ENCODE results near the gene RNF112.
"Not testable (repeated sequence)": the region's sequence is repeated elsewhere in the genome, so short reads cannot be mapped to it uniquely, and the experiment has no call there.

The RNF112 gene

GRCh38 chr17:19461116-19461515, 50.1 kb downstream of the RNF112 start:
- H3K79me1 ChIP-seq (ENCODE audit: low read length) = no peaks in the 10 kb centered on the region
- no peak overlapping the region for H2BK12ac ChIP-seq (ENCODE audit: low read length)
- no peak overlapping the region for H4K91ac ChIP-seq (ENCODE audit: low read depth, low read length)
- H3K79me2 ChIP-seq (ENCODE audit: control insufficient read depth, insufficient read depth, low read length, poor library complexity) = no peaks in the 10 kb centered on the region
- H3K4ac ChIP-seq (ENCODE audit: low read depth, low read length) = no peak overlapping the region
- no peak overlapping the region for H2AFZ ChIP-seq (ENCODE audit: insufficient read depth, low read length, poor library complexity)
- H4K8ac ChIP-seq (ENCODE audit: low read depth, low read length) = no peak overlapping the region
- no peak overlapping the region for H2BK5ac ChIP-seq (ENCODE audit: low read depth, low read length, poor library complexity)
- no peak overlapping the region for H3K4me2 ChIP-seq (ENCODE audit: low read length)
- H3K9ac ChIP-seq (ENCODE audit: low read length) = no peak overlapping the region
- no peak overlapping the region for H3K4me3 ChIP-seq (ENCODE audit: low read depth, low read length)
- peaks cover 2% of the 10 kb centered on the region for H3K9me3 ChIP-seq (ENCODE audit: insufficient read depth, low read depth, low read length)
- no peak overlapping the region for H3K18ac ChIP-seq (ENCODE audit: low read length)
- H3K14ac ChIP-seq (ENCODE audit: low read length) = no peak overlapping the region
- no peaks in the 10 kb centered on the region for H3K27me3 ChIP-seq (ENCODE audit: insufficient read depth, low read length)
- H4K12ac ChIP-seq (ENCODE audit: low read depth, low read length) = no peak overlapping the region
- no peak overlapping the region for H2BK120ac ChIP-seq (ENCODE audit: insufficient read depth, low read length, poor library complexity)
- no peak for DNase-seq
- H2AK5ac ChIP-seq (ENCODE audit: low read length) = no peak overlapping the region
- H3K36me3 ChIP-seq (ENCODE audit: control insufficient read depth in 1 of 2, insufficient read depth in 2 of 2, low read length in 2 of 2) = no peaks in the 10 kb centered on the region
- peaks cover 6 to 13% of the 10 kb centered on the region in 2 experiments for H3K4me1 ChIP-seq (ENCODE audit: control insufficient read depth in 1 of 2, insufficient read depth in 2 of 2, low read length in 2 of 2)
- H3K23ac ChIP-seq (ENCODE audit: low read length) = no peak overlapping the region
- no peak overlapping the region for H3K27ac ChIP-seq (ENCODE audit: low read depth, low read length)

GRCh38 chr17:19461681-19462080, 50.6 kb downstream of the RNF112 start:
- Histone ChIP-seq H3K4me3 (ENCODE audit: low read depth, low read length) (no peak overlapping the region), H3K4me1 (ENCODE audit: control insufficient read depth in 1 of 2, insufficient read depth in 2 of 2, low read length in 2 of 2) (peaks cover 6 to 10% of the 10 kb centered on the region in 2 experiments), H2BK12ac (ENCODE audit: low read length) (no peak overlapping the region), H3K9me3 (ENCODE audit: insufficient read depth, low read depth, low read length) (peaks cover 2% of the 10 kb centered on the region), H3K14ac (ENCODE audit: low read length) (no peak overlapping the region), H4K91ac (ENCODE audit: low read depth, low read length) (no peak overlapping the region), H4K12ac (ENCODE audit: low read depth, low read length) (no peak overlapping the region), H2BK120ac (ENCODE audit: insufficient read depth, low read length, poor library complexity) (no peak overlapping the region), H2AFZ (ENCODE audit: insufficient read depth, low read length, poor library complexity) (no peak overlapping the region), H2BK5ac (ENCODE audit: low read depth, low read length, poor library complexity) (no peak overlapping the region), H3K79me2 (ENCODE audit: control insufficient read depth, insufficient read depth, low read length, poor library complexity) (no peaks in the 10 kb centered on the region), H3K23ac (ENCODE audit: low read length) (no peak overlapping the region), H3K4me2 (ENCODE audit: low read length) (no peak overlapping the region), H3K27ac (ENCODE audit: low read depth, low read length) (no peak overlapping the region), H3K27me3 (ENCODE audit: insufficient read depth, low read length) (no peaks in the 10 kb centered on the region), H3K4ac (ENCODE audit: low read depth, low read length) (no peak overlapping the region), H4K8ac (ENCODE audit: low read depth, low read length) (no peak overlapping the region), H3K79me1 (ENCODE audit: low read length) (no peaks in the 10 kb centered on the region), H2AK5ac (ENCODE audit: low read length) (no peak overlapping the region), H3K18ac (ENCODE audit: low read length) (no peak overlapping the region), H3K36me3 (ENCODE audit: control insufficient read depth in 1 of 2, insufficient read depth in 2 of 2, low read length in 2 of 2) (no peaks in the 10 kb centered on the region), H3K9ac (ENCODE audit: low read length) (no peak overlapping the region)
- WGBS (ENCODE audit: extremely low coverage, insufficient coverage, insufficient read length) = no CpG with 5 or more reads among the region's 4 CpGs
- DNase-seq = no peak

- H3K9me3 ChIP-seq (ENCODE audit: insufficient read depth, low read depth, low read length) = not testable (repeated sequence)
- WGBS (ENCODE audit: extremely low coverage, insufficient coverage, insufficient read length) = no CpG with 5 or more reads among the region's 7 CpGs
Observed at GRCh38 chr17:19462456-19463035, 51.5 kb downstream of the RNF112 start.

GRCh38 chr17:19464031-19465026, 53.3 kb downstream of the RNF112 start:
- H3K4me1 ChIP-seq (ENCODE audit: control insufficient read depth in 1 of 2, insufficient read depth in 2 of 2, low read length in 2 of 2) = peaks cover 2 to 6% of the 10 kb centered on the region in 2 experiments
- no peak overlapping the region for H4K8ac ChIP-seq (ENCODE audit: low read depth, low read length)
- H3K9ac ChIP-seq (ENCODE audit: low read length) = peak overlapping the region; percentile 52
- DNase-seq = no peak
- no peak overlapping the region for H4K91ac ChIP-seq (ENCODE audit: low read depth, low read length)
- no peak overlapping the region for H3K4me2 ChIP-seq (ENCODE audit: low read length)
- H3K14ac ChIP-seq (ENCODE audit: low read length) = no peak overlapping the region
- no peak overlapping the region for H2AK5ac ChIP-seq (ENCODE audit: low read length)
- no peak overlapping the region for H3K18ac ChIP-seq (ENCODE audit: low read length)
- no peak overlapping the region for H3K4me3 ChIP-seq (ENCODE audit: low read depth, low read length)
- WGBS (ENCODE audit: extremely low coverage, insufficient coverage, insufficient read length) = no CpG with 5 or more reads among the region's 14 CpGs
- peaks cover 2% of the 10 kb centered on the region for H3K9me3 ChIP-seq (ENCODE audit: insufficient read depth, low read depth, low read length)
- no peaks in the 10 kb centered on the region for H3K79me1 ChIP-seq (ENCODE audit: low read length)
- H2AFZ ChIP-seq (ENCODE audit: insufficient read depth, low read length, poor library complexity) = no peak overlapping the region
- no peak overlapping the region for H3K4ac ChIP-seq (ENCODE audit: low read depth, low read length)
- no peak overlapping the region for H3K23ac ChIP-seq (ENCODE audit: low read length)
- no peak overlapping the region for H4K12ac ChIP-seq (ENCODE audit: low read depth, low read length)
- H2BK12ac ChIP-seq (ENCODE audit: low read length) = no peak overlapping the region
- no peaks in the 10 kb centered on the region for H3K79me2 ChIP-seq (ENCODE audit: control insufficient read depth, insufficient read depth, low read length, poor library complexity)
- H2BK120ac ChIP-seq (ENCODE audit: insufficient read depth, low read length, poor library complexity) = no peak overlapping the region
- H3K27ac ChIP-seq (ENCODE audit: low read depth, low read length) = no peak overlapping the region
- no peak overlapping the region for H2BK5ac ChIP-seq (ENCODE audit: low read depth, low read length, poor library complexity)
- H3K27me3 ChIP-seq (ENCODE audit: insufficient read depth, low read length) = no peaks in the 10 kb centered on the region
- no peaks in the 10 kb centered on the region for H3K36me3 ChIP-seq (ENCODE audit: control insufficient read depth in 1 of 2, insufficient read depth in 2 of 2, low read length in 2 of 2)

More at GRCh38 chr17:19462456-19463035, 51.5 kb downstream of the RNF112 start:
- not testable (repeated sequence) for H4K91ac ChIP-seq (ENCODE audit: low read depth, low read length); H3K9ac ChIP-seq (ENCODE audit: low read length); H4K12ac ChIP-seq (ENCODE audit: low read depth, low read length); H3K27me3 ChIP-seq (ENCODE audit: insufficient read depth, low read length); H2BK120ac ChIP-seq (ENCODE audit: insufficient read depth, low read length, poor library complexity); H2BK5ac ChIP-seq (ENCODE audit: low read depth, low read length, poor library complexity); H3K36me3 ChIP-seq (ENCODE audit: control insufficient read depth in 1 of 2, insufficient read depth in 2 of 2, low read length in 2 of 2); H3K4me1 ChIP-seq (ENCODE audit: control insufficient read depth in 1 of 2, insufficient read depth in 2 of 2, low read length in 2 of 2); H3K14ac ChIP-seq (ENCODE audit: low read length); H2BK12ac ChIP-seq (ENCODE audit: low read length); H3K4me3 ChIP-seq (ENCODE audit: low read depth, low read length); H3K4ac ChIP-seq (ENCODE audit: low read depth, low read length); H3K18ac ChIP-seq (ENCODE audit: low read length); H3K23ac ChIP-seq (ENCODE audit: low read length); H3K27ac ChIP-seq (ENCODE audit: low read depth, low read length); DNase-seq; H2AK5ac ChIP-seq (ENCODE audit: low read length); H3K79me1 ChIP-seq (ENCODE audit: low read length); H4K8ac ChIP-seq (ENCODE audit: low read depth, low read length); H3K4me2 ChIP-seq (ENCODE audit: low read length); H2AFZ ChIP-seq (ENCODE audit: insufficient read depth, low read length, poor library complexity); H3K79me2 ChIP-seq (ENCODE audit: control insufficient read depth, insufficient read depth, low read length, poor library complexity)
